Ishikawa (cell line): Measurements from ENCODE around the gene OARD1.

Source experiments
- CEBPB ChIP-seq: IDR thresholded peaks from 2 replicates; pipeline ENCODE4 v1.6.1; 2012
- CREB1 ChIP-seq: IDR thresholded peaks from 2 replicates; pipeline ENCODE4 v1.6.1; 2012; ENCODE audit warnings: low read depth
- EGR1 ChIP-seq: IDR thresholded peaks from 2 replicates; pipeline ENCODE4 v1.6.1; 2012
- EP300 ChIP-seq: IDR thresholded peaks from 2 replicates; pipeline ENCODE4 v1.6.1; 2012; ENCODE audit warnings: borderline replicate concordance
- FOXM1 ChIP-seq: IDR thresholded peaks from 2 replicates; pipeline ENCODE4 v1.6.1; 2012; ENCODE audit warnings: low read depth, borderline replicate concordance
- NFIC ChIP-seq: IDR thresholded peaks from 2 replicates; pipeline ENCODE4 v1.6.1; 2012
- RAD21 ChIP-seq: IDR thresholded peaks from 2 replicates; pipeline ENCODE4 v1.6.1; 2012; ENCODE audit warnings: low read depth
- REST ChIP-seq: IDR thresholded peaks from 2 replicates; pipeline ENCODE4 v1.6.1; 2012; ENCODE audit warnings: low read depth, mild to moderate bottlenecking
- TAF1 ChIP-seq: IDR thresholded peaks from 2 replicates; pipeline ENCODE4 v1.6.1; 2012; ENCODE audit warnings: low read depth, mild to moderate bottlenecking
- TCF12 ChIP-seq: IDR thresholded peaks from 2 replicates; pipeline ENCODE4 v1.6.1; 2012; ENCODE audit warnings: low read depth
- TEAD4 ChIP-seq: IDR thresholded peaks from 2 replicates; pipeline ENCODE4 v1.6.1; 2012
- USF1 ChIP-seq: IDR thresholded peaks from 2 replicates; pipeline ENCODE4 v1.6.1; 2012
- YY1 ChIP-seq: IDR thresholded peaks from 2 replicates; pipeline ENCODE4 v1.6.1; 2012; ENCODE audit warnings: low read depth
- ZBTB7A ChIP-seq: IDR thresholded peaks from 2 replicates; pipeline ENCODE4 v1.6.1; 2012; ENCODE audit warnings: low read depth
- TF ChIP-seq, protein P1 (sequence below): IDR thresholded peaks from 2 replicates; pipeline ENCODE4 v1.6.1; 2012

Gene OARD1

GRCh38 chr6:41073968-41074691 is 2.0 kb upstream of the OARD1 start:
- TF ChIP-seq TEAD4 = no peak
- TF ChIP-seq, protein P1, sequence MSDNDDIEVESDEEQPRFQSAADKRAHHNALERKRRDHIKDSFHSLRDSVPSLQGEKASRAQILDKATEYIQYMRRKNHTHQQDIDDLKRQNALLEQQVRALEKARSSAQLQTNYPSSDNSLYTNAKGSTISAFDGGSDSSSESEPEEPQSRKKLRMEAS = no peak
- TF ChIP-seq TAF1 = no peak
- no peak for TF ChIP-seq CREB1
- no peak for TF ChIP-seq CEBPB
- no peak; the same call in 1 of the 2 replicates for TF ChIP-seq NFIC
- TF ChIP-seq ZBTB7A = no peak
- no peak for TF ChIP-seq USF1
- no peak for TF ChIP-seq TCF12

DNA sequence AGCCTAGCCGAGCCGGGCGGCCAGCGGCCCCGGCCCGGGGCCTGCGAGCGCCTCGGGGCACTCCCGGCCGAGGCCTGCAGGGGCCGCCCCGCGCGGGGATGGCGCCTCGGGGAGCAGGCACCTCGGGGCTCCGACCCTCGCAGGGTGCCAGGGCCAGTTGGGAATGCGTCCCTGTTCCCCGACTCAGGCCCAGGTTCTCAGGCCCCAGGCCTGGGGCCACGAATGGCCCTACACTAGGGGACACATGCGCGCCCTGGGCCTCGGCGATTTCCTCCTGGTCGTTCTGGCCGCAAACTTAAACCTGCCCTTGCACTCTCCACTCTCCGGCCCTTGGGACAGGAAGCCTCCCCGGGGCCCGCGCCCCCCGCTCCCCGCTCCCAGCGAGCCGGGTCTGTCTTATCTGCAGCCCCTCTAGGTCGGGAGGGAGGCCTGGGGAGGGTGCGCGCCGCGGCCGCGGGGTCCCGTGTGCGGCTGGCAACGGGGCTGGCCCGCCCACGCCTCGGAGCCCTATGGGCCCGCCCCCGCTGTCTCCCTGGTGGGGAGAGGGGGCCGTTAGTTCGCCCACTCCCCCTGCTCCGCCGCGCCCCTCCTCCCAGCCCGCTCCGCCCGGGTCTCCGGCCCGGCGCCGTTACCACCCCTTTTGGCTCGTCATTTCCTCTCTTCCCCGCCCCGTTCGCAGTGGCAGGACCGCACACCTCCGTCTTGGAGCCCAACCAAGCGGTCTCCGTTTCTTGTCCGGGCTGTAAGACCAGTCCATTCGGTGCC is 1.2 kb upstream of the OARD1 start:
- TF ChIP-seq CEBPB = no peak
- TF ChIP-seq REST = no peak
- TF ChIP-seq FOXM1 = no peak
- TF ChIP-seq TCF12 = 0 out of 2 replicates have a peak, but pooled peaks have one; percentile 9
- TF ChIP-seq NFIC = peak; percentile 45
- TF ChIP-seq, protein P1 = peak; percentile 7; the same call in 1 of the 2 replicates
- peak; percentile 91 for TF ChIP-seq EGR1
- TF ChIP-seq ZBTB7A = peak; percentile 94
- peak; percentile 36; the same call in 1 of the 2 replicates for TF ChIP-seq CREB1
- 0 out of 2 replicates have a peak, but pooled peaks have one; percentile 57 for TF ChIP-seq TAF1
- no peak for TF ChIP-seq RAD21

DNA sequence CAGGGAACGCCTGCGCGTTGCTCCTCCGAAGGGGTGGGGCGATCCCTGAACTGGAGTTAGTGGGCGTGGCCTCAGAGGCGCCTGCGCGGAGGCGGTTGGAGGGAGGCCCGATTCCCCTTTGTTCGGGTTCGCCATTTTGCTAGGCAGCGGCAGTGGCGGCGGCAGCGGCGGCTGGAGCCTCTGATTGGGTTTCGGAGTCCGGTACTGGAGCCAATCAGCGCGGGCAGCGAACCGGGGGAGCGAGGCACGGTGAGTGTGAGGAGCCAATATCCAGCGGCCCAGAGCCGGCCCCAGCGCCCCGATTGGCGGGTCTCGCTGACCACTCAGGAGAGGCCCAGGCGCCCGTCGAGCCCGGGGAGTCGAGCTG is 663 bp upstream of the OARD1 start, which contains the start of gene NFYA:
Gene NFYA, plus strand, starts transcription at position 139 of the 367 bp plus-strand sequence. CDS start 6,116 bp downstream, outside the sequence.
- TF ChIP-seq, protein P1 = peak; percentile 31; the same call in 1 of the 2 replicates
- TF ChIP-seq YY1 = peak; percentile 88
- TF ChIP-seq TAF1 = no peak
- no peak for TF ChIP-seq EP300

DNA sequence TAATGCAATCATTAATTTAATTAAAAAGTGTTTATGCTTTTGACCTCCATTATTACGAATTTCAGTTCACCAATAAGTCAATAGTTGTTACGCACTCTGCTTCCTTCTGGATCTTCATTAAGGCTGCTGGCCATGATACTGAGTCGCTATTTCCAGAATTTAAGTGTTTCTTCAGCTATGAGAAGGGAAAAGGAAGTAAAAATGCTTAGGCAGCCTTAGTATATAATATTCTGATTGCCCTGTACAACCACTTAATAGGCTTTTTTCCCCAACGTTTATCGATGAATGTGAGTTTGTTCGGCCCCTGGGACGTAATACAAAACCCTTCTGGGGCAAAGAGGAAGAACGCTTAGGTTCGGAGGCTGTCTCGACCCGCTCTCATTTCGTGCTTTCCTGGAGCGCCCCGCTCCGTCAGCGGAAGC is 644 bp downstream of the OARD1 start:
- TF ChIP-seq ZBTB7A (no peak), TAF1 (0 out of 2 replicates have a peak, but pooled peaks have one; percentile 43), NFIC (no peak), YY1 (no peak)

DNA sequence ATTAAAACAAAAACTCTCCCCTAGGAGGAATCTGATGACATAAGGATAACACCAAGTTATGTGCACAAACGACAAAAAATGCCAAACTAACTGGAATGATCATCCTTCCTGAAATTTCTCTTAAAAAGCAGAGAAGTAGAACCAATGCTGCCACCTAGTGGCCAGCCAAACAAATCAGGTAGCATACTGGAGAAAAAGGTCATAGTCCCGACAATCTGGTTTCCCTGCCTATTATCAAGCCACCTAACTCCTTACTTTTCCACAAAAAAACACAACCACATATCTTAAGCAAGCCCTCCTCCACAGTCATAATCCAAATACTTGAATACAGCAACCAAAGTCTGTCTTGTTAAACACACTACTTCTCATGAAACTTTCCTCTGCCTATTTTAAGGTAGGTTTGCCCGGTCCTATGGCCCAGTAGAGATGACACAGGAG is 5.3 kb downstream of the OARD1 start:
- TF ChIP-seq YY1 (no peak), RAD21 (peak; percentile 66)
- TF ChIP-seq, protein P1 = no peak

DNA sequence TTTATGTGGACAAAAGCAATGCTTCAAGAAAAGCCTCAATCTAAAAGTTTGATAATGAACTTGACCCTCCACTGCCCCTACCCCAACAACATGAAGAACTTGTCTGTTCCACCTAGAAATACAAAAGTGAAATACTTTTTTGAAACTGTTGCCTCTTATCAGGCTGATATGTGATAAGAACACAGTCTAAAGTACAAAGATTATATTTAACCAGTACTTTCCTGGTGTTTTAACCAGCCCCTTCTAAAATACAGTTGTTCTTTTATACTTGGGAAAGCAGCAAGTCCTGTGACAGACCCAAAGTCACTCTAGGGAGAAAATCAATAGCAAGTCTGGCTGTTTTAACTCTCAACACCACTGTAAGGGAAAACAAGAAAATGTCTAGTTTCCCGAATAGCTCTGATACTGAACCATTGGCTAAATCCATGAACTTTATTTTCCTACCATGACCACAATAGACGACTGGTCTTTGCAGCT is 6.6 kb downstream of the OARD1 start:
- TF ChIP-seq NFIC (no peak), ZBTB7A (no peak), EGR1 (no peak), RAD21 (no peak), TCF12 (no peak), EP300 (no peak), YY1 (no peak), REST (no peak), CEBPB (no peak), USF1 (no peak), TEAD4 (no peak), TAF1 (no peak), CREB1 (no peak)
- TF ChIP-seq, protein P1 = no peak
